HG03097 (cell line): ENCODE data around the gene MRPL52.
"Not testable (repeated sequence)": the region's sequence is repeated elsewhere in the genome, so short reads cannot be mapped to it uniquely, and the experiment has no call there.

Experiments used
- ATAC-seq: cut with Tn5 transposase; IDR thresholded peaks from one replicate; pipeline ENCODE4 v1.9.1; 2021; ENCODE audit not compliant: unreplicated experiment, low FRiP score

Gene MRPL52

DNA sequence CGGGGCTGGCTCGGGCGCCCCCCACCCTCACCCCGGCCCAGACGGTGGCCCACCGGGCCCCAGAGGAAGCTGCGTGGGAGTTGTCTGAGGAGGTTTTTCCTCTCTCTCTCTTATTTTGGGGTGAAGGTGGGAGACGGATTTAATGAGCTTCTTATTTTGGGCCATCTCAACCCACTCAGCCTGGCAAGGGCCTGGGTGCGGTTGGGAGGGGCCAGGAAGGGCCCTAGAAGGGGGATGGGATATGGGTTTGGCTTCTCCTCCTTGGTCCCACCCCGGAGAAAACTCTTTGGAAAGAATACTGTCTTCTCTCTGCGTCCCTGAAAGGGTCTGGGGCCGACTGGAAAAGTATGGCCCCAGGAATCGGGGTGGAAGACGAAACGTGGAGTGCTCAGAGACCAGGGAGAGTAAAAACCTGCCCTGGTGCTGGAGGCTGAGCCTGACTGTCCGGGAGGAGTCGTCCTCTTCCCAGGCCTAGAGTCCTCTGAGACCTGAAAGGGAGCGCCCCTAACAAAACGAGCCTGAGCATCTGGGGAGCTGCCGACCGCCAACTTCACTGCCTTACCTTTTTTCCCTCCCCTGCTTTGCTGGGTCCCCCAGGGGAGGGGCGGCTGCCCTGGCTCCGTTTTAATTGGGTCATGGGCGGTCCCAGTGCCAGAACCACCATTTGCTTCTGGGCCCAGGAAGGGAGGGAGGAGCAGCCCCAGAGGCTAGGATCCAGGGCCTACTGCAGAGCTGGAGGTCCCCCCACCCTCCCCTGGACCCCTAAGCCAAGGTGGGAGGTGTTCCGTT is 8.3 kb downstream of the MRPL52 start:
- ATAC-seq = no peak

DNA sequence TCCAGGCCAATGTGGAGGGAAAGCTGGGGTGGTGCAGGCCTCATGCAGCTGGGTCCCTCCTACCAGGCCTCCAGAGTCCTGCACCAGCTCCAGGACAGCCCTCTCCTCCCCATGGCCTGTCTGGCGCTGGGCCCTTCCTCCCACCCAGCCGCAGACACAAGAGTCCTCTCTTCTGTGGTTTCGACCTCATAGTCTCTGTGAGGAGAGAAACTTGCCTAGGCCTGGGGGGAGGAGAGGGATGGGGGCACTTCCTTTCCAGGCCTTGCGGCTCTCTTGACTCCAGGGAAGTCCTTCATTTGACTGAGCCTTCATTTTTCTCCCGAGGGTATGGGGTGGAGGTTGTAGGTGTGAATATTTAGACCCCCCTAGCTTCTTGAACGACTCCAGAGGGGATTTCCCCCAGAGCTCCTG is 8.9 kb downstream of the MRPL52 start:
- ATAC-seq = no peak

DNA sequence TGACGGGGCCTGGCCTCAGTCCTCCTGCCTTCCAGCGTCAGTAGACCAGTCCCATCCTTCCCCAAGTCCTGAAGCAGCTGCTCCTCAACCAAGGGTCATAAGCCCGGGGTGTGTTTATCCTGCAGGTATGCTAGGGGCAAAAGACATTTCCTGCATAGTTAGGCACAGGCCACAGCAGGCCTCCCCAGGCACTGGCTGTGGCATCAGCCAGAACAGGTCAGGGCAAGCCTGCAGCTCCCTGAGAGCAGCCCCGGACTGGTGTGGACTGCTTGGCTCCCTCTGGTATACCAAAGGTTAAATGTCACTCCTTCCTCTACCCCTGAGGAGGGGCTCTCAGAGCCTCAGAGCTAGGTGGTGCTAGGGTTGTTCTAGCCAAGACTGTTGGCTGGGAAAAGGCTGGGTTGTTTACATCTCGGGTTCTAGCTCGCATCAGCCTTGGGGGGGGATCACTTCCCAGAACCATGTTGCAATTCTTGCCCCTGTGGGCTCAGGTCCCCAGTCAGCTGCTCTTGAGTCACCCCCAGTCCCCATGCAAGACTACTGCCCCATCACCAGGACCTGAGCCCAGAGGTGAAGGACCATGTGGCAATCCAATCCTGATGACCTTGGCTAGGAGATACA is 9.6 kb downstream of the MRPL52 start:
- ATAC-seq = no peak

DNA sequence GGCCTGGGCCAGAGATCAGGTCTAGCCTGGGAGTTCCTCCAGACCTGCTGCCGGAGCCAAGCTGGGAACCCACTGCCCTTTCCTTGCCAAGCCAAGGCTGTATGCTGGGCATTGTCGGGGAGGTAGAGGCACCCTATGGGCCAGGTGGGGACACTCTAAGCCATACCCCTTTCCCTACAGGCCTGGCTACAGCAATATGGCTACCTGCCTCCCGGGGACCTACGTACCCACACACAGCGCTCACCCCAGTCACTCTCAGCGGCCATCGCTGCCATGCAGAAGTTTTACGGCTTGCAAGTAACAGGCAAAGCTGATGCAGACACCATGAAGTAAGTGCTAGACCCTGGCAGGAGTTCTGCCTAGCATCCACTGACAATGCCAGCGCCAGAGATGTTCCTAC is 11.6 kb downstream of the MRPL52 start:
- no peak for ATAC-seq

DNA sequence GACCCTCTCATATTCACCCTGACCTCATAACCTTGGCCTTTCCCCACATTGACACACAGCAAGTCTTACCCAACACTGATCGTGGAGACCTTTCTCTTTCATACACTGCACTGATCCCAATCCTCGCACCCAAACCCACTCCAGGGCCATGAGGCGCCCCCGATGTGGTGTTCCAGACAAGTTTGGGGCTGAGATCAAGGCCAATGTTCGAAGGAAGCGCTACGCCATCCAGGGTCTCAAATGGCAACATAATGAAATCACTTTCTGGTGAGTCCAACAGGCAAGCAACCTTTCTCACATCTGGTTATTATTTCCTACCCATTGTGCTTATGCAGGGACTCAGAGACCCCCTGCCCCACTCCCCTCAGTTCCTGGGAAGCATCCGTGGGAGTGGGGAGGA is 12.1 kb downstream of the MRPL52 start:
- no peak for ATAC-seq

DNA sequence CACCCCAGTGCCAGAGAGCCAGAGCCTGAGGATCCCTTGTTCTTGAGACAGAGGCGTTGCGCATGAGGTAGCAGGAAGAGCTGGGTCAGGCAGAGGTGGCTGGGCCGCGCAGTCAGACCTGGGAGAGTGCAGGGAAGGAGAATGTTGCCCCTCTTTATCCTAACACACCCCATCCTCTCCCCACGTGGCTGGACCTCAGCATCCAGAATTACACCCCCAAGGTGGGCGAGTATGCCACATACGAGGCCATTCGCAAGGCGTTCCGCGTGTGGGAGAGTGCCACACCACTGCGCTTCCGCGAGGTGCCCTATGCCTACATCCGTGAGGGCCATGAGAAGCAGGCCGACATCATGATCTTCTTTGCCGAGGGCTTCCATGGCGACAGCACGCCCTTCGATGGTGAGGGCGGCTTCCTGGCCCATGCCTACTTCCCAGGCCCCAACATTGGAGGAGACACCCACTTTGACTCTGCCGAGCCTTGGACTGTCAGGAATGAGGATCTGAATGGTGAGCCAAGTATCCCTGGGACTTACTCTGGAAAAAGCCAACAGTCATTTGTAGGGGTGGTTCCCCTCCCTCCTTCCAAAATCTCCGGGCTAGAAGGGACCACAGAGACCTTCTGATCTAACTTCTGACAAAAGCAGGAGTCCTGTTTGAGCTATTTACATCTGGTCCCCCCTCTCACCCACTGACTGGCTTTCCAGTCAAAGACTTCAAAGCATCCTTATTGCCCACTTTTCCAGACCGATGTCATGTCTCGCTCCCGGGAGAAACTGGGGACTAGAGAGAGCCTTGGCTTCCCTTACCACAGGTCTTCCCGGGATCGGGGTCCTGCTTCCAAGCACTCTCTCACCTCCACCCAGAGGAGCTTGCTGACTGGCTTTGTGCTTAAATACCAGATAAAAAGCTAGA is 12.8 kb downstream of the MRPL52 start:
- ATAC-seq = no peak

DNA sequence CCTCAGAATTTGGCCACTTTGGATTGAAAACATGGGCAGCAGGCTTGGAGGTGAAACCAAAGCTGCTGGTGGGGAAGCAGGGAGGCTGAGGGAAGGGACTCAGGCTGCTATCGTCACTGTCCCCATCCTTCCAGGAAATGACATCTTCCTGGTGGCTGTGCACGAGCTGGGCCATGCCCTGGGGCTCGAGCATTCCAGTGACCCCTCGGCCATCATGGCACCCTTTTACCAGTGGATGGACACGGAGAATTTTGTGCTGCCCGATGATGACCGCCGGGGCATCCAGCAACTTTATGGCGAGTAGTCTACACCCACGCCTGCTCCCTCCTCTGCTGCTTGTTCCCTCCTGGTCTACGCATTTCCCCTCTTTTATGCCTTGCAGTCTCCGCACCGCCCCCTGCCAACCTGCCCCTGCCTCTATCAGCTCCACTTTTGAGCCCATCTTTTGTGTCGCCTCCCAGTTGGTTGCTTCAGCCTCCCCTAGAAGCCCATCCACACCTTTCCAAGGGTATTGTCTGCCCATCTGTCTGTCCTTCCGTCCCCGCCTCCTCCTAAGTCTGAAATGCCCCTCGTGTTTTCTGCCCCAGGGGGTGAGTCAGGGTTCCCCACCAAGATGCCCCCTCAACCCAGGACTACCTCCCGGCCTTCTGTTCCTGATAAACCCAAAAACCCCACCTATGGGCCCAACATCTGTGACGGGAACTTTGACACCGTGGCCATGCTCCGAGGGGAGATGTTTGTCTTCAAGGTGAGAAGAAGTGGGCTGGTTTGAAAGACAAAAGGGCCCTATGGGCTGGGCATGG is 13.6 kb downstream of the MRPL52 start:
- ATAC-seq = no peak

DNA sequence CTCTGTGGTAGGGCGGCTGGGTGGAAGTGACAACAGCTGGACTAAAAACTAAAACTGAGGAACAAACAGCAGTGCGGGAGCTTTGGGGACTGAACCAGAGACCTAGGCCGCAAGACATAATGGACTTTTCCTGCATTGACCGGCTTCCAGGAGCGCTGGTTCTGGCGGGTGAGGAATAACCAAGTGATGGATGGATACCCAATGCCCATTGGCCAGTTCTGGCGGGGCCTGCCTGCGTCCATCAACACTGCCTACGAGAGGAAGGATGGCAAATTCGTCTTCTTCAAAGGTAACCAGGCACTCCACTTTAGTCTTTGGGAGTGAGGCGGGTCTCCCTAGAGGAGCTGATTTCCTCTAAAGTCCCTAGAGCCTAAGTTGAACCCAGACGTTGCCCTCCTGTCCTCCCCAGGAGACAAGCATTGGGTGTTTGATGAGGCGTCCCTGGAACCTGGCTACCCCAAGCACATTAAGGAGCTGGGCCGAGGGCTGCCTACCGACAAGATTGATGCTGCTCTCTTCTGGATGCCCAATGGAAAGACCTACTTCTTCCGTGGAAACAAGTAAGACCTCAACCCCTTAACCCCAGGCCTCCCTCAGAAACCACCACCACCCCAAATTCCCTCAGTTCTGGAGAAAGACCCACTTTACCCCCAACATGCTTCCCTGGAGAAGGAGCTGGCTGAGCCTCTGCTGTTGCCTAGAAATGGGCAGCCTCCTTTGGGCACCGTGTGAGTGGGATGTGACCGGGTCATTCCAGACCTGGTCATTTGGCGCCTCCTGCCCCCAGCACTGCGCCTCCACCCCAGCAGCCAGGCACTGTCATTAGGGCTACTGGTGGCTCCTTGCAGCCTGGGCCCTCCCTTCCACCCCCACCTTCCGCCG is 14.8 kb downstream of the MRPL52 start:
- ATAC-seq = no peak

DNA sequence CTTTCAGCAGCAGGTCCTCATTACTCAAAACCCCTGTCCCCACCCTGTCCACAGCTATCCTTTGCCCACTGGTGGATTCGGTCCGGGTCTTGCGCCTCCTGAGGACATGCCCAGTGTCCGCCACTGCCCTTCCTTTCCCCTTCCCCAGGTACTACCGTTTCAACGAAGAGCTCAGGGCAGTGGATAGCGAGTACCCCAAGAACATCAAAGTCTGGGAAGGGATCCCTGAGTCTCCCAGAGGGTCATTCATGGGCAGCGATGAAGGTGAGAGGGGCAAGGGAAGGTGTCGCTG is 15.4 kb downstream of the MRPL52 start:
- no peak for ATAC-seq

DNA sequence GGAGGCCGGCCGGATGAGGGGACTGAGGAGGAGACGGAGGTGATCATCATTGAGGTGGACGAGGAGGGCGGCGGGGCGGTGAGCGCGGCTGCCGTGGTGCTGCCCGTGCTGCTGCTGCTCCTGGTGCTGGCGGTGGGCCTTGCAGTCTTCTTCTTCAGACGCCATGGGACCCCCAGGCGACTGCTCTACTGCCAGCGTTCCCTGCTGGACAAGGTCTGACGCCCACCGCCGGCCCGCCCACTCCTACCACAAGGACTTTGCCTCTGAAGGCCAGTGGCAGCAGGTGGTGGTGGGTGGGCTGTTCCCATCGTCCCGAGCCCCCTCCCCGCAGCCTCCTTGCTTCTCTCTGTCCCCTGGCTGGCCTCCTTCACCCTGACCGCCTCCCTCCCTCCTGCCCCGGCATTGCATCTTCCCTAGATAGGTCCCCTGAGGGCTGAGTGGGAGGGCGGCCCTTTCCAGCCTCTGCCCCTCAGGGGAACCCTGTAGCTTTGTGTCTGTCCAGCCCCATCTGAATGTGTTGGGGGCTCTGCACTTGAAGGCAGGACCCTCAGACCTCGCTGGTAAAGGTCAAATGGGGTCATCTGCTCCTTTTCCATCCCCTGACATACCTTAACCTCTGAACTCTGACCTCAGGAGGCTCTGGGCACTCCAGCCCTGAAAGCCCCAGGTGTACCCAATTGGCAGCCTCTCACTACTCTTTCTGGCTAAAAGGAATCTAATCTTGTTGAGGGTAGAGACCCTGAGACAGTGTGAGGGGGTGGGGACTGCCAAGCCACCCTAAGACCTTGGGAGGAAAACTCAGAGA is 16.3 kb downstream of the MRPL52 start:
- no peak for ATAC-seq

DNA sequence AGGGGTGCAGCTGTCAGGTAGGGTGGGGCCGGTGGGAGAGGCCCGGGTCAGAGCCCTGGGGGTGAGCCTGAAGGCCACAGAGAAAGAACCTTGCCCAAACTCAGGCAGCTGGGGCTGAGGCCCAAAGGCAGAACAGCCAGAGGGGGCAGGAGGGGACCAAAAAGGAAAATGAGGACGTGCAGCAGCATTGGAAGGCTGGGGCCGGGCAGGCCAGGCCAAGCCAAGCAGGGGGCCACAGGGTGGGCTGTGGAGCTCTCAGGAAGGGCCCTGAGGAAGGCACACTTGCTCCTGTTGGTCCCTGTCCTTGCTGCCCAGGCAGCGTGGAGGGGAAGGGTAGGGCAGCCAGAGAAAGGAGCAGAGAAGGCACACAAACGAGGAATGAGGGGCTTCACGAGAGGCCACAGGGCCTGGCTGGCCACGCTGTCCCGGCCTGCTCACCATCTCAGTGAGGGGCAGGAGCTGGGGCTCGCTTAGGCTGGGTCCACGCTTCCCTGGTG is 17.2 kb downstream of the MRPL52 start:
- ATAC-seq = no peak

DNA sequence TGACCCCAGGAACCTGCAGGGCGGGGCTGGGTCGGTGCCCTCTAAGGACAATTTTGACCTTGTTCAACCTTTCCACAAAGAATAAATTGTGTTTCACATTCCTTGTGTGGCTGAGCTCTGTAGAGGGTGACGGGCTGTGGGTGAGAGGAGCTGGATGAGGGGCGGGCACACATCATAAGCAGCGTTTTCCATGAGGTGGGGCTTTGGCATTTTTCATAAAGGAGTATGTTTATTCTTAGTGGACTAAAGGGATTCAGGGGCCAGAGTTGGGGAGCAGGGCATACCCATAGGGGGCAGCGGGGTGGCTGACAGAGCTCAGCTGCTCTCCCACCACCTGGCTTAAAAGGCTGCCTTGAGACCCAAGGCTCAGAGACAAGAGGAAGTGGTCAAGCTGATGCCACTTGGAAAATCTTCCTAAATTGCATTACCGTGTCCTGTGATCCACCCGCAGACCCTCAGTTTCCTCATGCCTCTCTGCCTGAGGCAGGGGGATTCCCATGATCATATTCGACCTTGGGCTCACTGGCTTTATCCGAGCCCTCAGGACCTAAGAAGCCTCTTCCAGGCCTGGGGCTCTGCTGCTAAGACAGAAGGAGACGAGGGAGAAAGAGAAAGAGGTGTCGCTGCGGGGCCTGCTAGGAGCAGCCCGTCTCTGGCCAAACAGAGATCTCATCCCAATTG is 18.1 kb downstream of the MRPL52 start:
- ATAC-seq = no peak

DNA sequence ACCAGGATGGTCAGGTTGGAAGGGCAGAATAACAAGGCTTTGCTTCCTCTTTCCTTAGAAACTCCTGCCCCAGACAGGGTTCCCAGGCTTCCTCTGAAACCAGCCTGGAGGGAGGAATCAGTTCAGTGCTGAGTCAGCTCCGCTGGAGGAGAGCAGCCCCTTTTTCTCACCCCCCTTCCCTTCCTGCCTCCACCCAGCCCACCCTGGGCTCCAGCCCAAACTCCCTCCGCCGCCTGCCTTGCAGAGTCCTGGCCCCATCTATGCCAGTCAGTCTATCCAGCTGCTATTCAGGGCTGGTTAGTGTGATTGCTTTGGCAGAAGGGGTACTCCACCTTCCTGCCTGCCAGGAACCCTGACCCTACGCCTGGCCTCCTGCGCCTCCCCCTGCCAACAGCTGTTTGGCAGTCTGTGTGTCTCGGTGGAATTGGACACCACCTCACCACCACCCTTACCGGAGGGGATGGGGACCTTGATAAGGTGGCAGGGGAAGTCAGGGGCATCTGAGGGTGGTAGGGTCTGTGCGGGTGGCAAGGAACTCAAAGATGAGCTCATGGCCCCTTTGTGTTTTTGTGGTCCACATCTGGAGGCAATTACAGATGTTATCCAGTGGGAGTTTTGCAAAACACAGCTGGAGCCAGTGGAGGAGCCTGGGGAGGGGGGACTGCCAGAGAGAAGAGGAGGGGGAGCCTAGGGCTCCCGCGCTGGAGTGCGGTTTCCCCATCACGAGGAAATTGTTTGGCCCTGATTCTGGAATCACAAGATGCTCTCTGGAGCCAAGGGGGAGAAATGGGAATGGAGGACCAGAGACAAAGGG is 18.9 kb downstream of the MRPL52 start:
- ATAC-seq = no peak

DNA sequence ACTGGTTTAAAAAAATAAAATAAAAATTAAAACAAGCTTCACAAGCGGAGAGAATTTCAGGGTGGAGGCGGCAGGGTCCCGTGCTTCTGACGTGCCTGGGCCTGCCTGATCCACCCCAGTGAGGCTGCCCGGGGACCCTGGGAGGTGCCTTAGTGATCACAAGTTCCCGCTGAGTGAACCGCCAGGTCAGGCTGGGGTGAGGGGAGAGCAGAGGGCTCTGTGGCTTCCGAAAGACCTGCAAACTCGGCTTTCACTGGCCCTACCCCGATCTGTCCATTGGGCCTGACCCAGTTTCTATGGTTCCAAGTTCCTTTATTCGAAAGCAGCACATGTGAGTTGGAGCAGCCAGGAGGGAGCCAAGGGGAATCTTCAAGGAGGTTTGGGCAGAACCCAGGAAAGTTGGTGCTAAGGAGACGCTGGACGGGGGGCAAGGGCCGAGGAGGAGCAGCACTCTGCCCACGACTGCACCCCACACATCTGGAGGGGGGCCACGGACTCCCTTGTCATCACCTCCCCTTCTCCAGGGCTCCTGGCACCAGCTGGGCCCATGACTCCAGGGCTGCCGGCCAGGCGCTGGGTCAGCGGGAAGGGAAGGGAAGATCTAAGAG is 19.6 kb downstream of the MRPL52 start:
- ATAC-seq = no peak

DNA sequence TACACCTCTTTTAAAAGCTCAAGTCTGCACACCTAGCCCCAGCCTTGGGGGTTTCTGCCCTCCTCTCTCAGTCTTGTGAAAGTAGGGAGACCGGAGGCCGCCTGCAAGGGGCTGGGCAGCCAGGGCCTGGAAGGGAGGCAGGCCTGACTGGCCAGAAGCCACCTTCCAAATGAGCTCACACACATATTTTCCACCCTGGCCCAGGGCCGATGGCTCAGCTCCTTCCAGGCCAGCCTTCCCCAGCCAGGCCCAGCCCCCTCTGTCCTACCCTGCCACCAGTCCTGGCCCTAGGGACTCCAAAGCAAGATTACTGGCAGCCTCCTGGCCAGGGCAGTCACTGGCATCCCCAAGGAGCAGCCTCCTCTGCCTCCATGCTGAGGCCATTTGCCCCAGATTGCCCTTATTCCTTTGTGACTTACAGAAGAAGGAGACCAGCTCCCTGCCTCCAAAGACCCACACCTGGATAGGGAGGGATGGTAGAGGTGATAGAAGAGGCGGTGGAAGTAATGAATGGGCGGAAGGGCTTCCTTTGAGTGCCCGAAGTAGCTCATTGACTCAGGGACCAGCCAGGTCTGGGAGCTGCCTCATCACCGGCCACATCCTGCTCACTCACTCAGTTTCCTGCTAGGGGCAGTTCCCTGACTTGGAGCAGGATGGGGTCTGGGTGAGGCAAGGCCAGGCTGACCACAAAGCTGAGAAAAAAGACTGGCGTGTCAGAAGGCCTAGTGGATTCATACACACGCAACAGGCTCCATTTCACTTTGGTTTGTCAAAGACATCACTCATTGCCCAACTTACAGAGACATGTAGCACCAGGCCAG is 21.5 kb downstream of the MRPL52 start:
- ATAC-seq = no peak

DNA sequence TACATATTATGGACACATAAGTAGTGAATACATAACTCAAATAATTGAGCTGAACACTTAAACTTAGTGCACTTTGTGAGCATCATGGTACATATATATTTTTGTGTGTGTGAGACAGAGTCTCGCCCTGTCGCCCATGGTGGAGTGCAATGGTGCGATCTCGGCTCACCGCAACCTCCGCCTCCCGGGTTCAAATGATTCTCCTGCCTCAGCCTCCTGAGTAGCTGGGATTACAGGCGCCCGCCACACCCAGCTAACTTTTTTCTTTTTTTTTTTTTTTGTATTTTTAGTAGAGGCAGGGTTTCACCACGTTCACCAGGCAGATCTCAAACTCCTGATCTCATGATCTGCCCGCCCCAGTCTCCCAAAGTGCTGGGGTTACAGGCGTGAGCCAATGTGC is 22.5 kb downstream of the MRPL52 start:
- not testable (repeated sequence) for ATAC-seq
